ENCODE results near the gene HELZ2.

Gene HELZ2

DNA sequence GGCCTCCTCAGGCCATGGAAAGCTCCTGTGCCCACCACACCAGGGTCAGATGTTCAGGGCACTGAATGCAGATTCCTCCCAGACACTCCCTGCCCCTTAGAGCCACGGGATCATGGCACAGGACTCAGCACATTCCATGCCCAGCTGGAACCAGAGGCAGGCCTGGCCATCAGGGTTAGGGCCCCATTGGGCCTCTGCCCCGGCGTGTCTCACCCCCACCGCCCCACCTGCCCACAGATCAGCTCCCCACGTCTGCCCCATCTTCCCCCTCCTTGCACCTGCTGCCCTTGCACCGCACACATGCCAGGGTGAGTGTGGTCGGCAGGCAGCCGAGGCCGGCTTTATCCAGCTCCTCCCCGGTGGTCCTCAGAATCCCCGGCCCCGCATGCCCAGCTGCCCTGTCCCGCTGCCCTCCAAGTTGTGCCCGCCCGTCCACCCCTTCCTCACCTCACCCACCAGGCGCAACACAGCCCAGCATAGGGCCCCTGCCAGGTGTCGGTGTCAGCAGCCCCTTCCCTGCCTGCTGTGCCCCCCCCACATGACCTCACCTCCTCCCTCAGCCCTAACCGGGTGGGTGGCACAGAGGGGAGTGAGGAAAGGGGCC, 24.3 kb downstream of the HELZ2 start:
- no peak for DNase-seq

DNA sequence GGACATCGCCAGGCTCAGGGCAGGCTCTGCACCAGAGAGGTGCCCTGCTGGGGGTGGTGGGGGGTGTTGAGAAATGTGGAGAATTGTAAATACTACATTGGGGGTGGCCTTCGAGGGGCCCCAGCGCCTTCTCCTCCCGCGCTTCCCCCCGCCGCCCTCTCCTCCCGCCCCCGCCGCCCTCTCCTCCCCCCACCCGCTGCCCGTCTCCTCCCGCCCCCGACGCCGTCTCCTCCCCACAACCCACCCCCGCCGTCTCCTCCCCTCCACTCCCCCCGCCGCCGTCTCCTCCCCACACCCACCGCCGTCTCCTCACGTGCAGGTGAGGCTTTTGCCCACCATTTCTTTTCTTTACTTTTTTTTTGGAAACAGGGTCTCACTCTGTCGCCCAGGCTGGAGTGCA, 25.0 kb downstream of the HELZ2 start:
- no peak for DNase-seq

DNA sequence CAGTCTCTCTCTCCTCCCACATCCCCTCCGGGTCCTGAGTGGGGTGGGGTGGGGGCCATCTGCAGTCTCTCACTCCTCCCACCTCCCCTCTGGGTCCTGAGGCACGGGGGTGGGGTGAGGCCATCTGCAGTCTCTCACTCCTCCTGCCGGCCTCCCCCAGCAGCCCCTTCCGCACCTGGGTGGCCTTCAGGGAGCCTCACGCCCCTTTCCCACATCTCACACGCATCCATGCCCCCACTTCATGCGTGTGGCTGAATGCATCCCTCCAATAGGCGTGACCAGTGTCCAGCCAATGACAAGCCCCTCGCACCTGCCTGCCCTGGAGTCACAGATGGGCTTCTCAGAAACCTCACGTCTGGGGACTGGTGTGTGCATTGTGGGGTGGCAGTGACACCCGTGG, 25.5 kb downstream of the HELZ2 start:
- no peak for DNase-seq

DNA sequence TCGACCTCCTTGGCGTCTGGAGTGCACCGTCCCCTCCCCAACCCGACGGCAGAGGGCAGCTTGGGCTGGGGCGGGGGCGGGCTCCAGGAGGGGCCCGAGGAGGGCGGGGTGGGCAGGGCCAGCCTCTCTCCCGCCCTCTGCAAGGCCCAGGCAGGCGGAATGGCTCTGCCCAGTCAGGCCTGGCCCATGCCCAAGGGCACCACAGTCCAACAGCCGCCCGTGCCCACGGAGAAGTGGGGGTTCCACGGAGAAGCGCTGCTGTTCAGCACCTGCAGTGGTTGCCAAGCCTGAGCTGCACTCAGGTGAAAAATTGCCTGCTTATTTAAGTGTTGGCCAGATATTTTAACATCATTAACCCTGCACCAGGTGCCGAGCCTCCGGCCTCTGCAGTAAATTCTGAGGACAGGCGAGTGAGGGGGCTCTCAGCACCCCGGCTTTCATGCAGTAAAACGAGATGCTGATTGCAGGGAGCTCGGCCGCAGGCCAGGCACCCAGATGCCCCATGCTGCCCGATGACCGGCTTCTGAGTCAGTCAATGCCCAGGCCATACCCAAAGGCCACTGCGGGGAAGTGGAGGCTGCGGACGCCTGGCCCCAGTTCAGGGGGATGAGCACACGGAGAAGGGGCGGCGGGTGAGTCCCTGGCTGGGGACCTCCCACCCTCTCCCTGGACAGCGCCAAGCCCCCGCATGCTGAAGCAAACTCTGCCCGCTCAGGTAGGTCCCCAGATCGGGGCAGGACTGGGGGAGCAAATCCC, 26.1 kb downstream of the HELZ2 start, which contains the start of gene SRMS:
Gene SRMS (minus strand): TSS at position 25 of the 756 bp plus-strand sequence. CDS start 286 bp downstream, outside the sequence.
- no peak for DNase-seq

DNA sequence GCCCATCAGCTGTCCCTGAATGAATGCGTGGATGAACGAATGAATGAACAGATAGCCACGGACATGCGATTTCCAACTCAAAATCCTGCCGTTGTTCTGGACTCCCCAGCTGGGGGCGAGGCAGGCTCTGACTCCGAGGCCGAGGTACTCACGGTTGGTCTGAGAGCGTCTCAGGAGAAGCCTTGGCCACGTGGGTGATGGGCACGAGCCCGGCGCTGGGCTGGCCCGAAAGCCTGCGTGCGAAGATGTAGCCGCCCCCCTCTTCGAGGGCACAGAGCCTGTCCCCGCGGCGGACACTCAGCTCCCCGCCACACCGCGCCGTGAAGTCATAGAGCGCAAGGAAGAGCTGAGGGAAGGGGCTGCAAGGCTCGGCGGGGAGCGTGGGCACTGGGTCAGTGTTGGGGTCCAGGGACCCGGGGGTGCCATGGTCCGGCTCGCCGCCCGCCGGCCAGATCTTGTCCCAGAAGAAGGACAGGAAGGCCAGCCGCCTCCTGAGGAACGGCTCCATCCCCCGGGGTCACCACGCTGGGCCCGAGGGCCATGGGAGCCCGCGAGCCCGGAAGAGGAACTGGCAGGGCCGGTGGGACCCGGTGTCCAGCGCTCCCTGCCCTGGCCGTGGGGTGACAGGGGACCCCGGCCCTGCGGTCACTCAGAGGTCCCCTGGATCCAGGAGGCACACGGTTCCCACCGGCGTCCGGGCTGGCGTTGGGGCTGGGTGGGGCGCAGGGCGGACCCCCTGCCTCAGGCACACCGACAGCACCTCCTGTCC, 26.9 kb downstream of the HELZ2 start:
- DNase-seq = no peak

DNA sequence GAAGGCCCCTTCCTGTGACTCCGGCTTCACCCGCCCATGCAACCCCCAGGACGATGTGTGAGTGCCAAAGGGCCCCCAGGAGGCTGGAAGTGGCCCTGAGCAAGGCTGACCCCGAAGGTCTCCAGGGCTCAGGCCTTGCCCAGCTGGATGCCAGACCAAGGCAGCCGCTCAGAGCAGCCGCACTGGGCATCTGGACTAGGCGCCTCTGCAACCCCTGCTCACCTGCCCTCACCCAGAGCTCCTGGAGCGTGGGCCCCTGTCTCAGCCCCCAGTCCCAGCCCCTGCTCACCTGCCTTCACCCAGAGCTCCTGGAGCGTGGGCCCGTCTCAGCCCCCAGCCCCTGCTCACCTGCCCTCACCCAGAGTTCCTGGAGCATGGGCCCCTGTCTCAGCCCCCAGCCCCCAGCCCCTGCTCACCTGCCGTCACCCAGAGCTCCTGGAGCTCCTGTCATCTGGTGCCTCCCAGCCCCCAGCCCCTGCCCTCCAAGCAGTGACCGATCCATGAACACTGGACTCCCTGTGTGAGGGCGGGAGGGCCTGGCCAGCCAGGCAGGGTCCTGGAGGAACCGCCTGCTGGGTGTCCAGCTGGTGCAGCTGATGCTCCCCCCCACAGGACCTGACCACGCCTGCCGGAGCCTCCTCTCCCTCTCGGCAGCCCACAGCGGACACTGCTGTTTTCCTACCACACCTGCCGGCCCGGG, 27.6 kb downstream of the HELZ2 start:
- no peak for DNase-seq

DNA sequence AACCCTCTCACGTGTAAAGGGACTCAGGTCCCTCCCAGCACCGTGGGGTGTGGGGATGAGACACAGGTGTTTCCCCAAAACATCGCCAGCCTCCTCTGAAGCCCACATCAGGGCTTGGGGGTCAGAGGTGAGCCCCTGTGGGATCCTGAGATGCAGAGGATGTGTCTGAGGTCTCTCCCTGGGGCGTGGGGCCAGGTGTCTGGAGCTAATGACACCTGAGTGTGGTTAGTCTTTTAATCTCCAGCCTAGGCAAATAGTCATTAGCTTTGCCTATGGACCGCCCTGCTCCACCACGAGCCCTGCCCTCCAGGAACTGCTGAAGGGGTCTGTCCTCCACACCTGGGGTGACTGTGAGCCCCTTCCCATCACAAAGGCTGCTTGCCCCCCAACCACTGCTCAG, 28.2 kb downstream of the HELZ2 start:
- no peak for DNase-seq

DNA sequence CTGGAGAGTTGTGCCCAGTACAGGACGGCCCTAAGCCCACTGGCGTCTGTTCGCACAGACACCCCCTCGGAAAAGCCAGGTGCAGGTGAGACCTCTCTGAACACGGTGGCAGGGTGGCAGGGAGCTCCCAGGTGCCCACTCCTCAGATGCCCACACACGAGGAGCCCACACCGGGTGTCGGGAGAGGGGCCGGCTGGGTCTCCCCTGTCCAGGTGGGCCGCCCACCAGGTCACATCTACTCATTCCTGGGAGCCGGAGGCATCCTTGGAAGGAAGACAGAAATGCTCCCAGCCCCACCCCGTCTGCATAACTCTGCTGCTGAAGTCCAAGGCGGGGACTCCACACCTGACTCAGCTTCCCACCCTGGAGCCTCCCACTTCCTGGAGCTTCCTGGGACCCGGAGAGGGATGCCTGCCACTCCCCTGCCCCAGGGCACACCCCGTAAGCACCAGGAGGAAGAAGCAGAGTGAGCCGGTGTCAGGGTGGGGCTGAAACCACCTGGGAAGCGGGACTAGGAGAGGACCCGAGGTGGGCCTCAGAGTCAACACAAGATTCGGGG, 29.0 kb downstream of the HELZ2 start:
- DNase-seq = no peak

DNA sequence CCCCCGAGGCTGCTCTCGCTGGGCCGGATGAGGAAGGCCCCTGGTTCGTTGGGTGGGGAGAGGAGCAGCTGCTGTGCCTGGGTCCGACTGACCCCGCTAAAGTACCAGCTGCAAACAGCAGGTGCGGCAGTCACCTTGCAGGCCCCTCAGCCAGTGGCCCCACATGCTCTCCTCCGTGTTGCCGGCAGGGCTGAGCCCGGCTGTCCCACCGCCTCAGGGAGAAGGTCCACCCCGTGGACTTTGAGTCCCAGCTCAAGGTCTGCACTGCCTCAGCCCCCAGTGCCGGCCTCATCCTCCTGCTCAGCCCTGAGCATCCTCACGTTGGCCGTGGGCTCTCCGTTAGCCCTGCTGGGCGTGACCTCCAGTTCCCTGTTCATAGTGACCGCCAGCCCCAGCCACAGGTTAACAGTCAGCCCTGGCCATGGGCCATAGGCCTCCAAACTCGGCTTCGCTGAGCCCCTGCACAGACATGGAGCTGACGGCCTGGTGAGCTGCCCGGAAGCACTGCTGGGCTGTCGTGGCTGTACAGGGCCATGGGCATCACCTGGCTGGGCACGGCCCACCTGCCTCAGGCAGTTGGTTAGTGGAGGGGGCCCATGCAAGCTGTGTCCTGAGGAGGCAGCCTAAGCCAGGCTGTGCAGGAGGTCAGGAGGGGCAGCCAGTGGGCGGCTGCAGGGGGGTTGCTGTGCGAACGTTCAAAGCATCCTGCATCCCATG, 29.6 kb downstream of the HELZ2 start:
- DNase-seq = no peak

DNA sequence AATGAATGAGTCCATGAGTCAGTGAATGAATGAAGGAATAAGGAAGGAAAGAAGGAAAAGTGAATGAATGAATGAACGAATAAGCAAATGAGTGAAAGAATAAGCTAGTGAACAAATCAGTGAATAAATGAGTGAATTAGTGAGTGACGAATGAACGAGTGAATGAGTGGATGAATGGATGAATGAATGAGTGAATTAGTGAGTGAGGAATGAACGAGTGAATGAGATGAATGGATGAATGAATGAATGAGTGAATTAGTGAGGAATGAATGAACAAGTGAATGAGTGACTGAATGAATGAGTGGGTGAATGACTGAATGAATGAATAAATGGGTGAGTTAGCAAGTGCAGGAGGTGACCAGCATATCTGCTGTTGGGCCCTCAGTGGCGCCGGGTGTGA, 30.3 kb downstream of the HELZ2 start:
- no peak for DNase-seq

DNA sequence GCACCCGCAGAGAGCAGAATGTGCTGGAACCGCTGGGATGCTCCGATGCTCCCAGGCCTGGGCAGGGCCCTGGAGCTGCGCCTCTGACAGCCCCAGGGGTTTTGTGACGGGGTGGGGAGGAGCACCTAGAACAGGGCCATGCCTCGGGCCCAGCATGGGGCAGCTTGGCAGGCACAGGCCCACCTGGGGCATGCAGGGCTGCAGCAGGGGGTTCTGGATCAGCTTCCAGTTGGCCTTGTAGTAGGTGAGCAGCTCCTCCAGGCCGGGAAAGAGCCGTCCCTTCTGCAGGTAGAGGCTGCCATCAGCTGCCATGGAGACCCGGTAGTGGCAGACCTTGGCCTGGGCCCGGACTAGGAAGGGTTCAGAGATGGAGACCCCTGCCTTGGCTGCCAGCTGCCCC, 30.9 kb downstream of the HELZ2 start:
- no peak for DNase-seq

DNA sequence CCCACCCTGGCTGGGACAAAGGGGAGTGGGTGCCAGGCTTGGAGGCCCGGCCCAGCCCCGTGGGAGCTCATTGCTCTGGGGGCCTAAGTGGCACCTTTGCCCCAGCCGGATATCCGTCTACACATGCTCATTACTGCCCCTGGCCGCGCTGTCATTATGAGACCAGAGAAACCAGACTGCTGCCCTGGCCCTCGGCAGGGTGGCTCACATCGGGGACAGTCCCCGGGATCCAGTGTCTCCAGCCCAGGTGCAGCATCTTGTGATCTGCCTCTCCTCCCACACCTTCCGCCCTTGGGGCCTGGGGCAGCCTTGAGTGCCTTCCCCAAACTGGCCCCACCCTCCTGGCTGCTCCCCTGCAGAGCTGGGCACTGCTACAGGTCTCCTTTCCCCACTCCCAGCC, 31.3 kb downstream of the HELZ2 start:
- no peak for DNase-seq

DNA sequence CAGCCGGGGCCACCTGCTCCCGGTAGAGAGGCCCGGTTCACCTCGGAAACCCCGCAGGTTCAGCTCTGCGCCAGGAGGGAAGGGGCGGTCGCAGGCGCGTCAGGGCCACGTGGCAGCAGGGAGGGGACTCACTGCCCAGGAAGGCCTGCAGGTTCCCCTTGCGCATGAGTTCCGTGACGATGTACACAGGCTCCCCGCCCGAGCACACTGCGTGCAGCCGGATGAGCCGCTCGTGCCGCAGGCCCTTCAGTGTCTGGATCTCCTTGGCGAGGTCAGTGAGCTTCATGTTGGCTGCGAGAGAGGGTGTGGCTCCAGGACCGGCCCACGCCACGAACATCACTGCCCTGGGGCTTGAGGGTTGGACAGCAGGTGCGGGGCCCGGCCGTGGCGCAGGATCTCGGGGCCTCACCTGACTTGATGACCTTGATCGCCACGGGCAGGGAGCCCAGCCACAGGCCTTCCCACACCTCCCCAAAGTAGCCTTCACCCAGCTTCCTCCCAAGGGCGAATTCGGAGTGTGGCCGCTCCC, 31.9 kb downstream of the HELZ2 start:
- no peak for DNase-seq

DNA sequence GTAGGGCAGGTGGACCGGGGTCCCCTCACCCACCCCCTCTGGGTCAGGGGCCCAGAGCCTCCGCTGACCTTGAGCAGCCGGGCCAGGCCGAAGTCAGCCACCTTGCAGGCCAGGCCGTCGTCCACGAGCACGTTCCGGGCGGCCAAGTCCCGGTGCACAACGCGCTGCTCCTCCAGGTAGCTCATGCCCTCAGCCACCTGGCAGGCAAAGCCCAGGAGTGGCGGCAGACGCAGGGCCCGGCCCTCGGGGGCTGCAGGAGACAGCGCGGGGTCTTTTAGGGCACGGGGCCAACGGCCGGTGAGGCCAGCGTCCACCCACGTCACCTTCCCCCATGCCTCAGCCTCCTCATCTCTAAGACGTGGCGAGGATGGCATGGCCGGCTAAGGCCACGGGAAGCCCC, 32.7 kb downstream of the HELZ2 start:
- DNase-seq = no peak

DNA sequence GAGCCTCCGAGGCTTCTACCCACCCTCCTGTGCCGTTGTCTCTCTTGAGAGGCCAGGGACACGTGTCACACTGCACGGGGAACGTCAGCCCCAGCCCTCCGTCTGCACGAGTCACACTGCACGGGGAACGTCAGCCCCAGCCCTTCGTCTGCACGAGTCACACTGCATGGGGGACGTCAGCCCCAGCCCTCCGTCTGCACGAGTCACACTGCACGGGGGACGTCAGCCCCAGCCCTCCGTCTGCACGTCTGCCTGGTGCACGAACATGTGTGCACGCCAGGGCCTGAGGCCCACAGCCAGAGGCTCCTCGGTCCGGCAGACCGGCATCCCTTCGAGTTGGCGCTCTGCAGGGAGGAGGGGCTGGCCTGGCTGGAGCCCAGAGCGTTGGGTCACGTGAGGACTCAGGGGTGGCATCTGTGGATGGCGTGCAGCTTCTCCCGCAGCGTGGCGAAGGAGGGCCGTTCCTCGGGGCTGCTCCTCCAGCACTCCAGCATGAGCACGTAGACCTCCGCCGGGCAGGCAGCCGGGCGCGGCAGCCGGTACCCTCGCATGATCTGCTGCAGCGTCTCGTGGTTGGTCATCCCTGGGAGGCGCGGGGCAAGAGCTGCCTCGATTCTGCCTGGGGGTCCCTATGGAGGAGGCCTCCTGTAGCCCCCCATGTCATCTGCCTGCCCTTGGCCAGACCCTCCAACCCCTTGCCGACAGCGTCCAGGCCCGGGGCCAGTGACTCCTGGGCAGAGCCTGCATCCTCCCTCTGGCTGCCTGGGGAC, 33.4 kb downstream of the HELZ2 start:
- no peak for DNase-seq

DNA sequence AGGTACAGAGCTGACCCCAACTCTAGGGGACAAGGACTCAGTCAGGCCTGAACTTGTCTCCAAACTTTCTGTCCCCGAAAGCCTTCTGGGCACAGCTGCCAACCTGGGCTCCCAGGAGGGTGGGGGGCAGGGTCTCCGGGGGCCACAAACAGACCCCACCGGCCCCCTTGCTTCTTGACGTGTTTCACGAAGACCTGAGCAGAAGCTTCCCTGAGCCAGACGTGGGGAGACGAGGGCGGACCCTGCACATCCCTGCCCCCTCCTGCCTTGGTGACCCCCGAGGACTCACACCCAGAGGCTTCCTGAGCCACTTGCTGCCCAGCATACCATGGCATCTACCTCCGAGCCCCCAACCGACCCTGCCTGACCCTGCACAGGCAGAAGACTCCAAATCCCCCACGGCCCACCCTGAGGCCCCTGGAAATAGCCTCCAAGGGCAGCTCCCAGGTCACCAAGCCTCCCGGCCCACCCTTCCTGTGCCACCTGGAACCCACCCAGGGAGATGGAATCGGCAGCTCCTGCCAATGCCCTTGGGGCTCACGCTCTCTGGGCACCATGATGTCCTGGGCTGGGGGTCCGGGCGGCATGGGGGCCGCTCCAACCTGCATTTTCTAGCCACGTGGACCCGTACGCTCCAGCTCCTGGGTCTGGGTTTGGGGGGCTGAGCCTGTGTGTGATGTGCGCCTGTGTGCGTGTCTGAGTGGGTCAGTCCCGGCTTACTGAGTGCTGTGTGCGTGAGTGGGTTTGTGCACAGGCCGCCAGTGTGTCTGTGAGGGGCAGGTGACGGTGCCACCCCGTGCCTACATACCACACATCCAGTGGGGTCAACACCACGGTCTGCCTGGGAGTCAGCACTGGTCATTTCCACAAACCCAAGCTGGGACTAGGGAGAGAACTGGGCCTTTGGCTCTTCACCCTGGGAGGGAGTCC, 34.3 kb downstream of the HELZ2 start:
- no peak for DNase-seq

DNA sequence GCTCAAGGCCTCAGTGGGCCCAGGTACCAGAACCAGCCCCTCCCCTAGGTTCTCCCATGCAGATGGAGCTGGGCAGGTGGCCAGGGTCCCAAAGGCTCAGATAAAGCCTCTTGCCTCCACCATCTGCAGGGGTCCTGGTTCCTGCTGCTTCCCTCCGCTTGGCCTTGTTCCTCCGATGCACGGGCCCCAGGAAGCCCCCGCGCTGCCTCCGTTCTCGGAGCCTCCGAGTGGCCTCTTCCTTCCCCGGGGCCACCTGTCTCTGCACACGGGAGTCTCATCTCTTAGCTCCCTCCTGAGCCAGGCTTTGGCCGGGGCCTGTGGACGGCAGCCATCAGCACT, 35.0 kb downstream of the HELZ2 start:
- DNase-seq = no peak

DNA sequence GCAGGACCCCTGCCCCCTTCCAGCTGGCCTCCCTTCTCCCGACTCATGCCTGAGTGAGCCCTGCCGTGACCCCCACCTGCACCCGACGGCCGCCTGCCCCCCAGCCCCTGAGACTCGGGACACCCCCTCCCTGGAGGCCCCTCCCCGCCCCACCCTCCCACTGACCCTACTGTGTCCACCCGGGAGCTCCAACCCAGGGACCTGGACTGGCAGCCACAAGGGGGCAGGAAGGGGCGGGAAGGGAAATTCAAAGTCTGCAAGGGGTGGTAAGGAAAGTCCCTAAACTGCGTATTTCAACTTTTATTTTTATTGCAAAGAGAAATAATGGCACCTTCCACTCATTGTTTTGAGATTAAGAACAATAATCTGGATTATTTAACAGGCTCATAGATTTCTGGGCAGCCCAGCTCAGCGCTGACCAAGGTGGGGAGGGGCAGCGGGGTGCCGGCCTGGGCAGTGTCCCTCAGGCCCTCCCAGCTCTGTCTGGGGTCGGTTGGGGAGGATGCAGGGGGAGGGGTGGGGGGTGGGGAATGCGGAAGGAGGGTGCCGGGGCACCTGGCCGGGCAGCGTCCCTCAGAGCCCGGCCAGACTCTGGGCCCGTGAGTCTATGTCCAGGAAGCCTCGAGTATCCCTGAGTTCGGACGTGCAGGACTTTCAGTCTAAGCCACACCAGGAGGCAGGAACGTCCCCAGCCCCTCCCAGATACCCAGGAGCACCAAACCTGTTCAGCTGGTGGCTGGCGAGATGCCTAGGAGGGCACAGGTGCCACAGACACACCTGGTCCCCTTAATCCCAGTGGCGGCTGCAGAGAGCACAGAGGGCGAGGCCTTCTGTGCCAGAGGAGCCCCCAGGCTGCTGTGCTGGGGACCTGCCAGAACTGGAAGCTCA, 35.6 kb downstream of the HELZ2 start:
- no peak for DNase-seq

DNA sequence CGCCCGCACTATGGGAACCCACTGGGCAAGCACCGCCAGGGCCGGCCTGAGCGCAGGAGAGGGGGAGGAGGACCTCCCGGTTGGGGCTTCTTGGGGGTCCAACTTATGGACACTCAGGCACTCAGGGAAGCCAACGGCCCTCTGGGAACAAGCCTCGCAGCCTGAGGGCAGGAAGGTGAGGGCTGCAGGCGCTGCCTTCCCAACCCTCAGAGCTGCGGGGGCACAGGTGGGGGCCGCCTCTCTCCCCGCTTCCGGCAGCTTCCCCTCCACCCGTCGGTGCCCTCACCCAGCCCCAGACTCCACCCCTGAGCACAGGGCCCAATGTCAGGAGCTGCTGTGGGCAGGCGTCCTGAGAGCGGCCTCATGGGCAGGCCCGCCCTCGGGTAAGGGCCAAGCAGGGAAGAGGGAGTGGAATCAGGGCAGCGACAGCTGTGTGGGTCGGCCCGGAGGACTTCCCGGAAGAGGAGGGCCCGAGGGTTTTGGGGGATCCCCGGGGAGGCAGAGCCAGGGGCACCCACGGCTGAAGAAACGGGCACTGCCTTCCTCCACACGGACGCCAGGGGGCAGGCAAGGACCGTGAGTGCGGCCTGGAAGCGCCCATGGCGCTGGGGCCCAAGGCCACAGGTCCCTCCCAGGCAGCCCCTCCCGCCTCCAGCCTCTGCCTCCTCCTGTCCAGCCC, 36.4 kb downstream of the HELZ2 start:
- peak; percentile 91 for DNase-seq
